HG02571 (cell line): ENCODE measurements around the gene SAAL1.
"Not testable (repeated sequence)": the region's sequence is repeated elsewhere in the genome, so short reads cannot be mapped to it uniquely, and the experiment has no call there.

ENCODE experiments used
- ATAC-seq: cut with Tn5 transposase; IDR thresholded peaks from one replicate; pipeline ENCODE4 v1.9.1; 2021; ENCODE audit warnings: mild to moderate bottlenecking, moderate library complexity; ENCODE audit not compliant: unreplicated experiment

Gene SAAL1

GRCh38 chr11:18105802-18106574 is at the start of gene SAAL1:
Gene SAAL1, minus strand, starts transcription at chr11:18106082. Its CDS starts 41 bp downstream, at chr11:18106041.
- peak; percentile 94 for ATAC-seq

DNA sequence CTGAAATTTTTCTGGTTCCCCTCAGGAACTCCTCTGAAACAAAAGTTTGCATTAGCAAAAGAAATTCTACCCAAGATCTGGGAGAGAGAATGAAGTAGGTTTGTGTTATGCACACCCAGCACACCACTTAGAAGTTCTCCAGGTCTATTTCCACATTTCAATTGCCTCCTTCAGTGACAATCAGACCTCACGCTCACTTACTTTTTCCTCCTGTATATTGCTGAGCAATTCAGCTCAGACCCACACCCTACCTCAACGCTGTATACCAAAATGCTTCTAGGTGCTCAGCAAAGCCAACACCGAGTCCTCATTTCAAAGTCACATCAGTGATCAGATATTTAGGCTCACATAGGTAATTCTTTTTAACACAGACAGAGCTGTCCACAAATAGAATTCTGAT is 45.7 kb upstream of the SAAL1 start:
- no peak for ATAC-seq

- ATAC-seq, result no peak
Measured at GRCh38 chr11:18145837-18146236, 40.0 kb upstream of the SAAL1 start.

- ATAC-seq, result no peak
Measured at GRCh38 chr11:18145025-18145424, 39.1 kb upstream of the SAAL1 start.

- ATAC-seq, result no peak
Measured at GRCh38 chr11:18144243-18144642, 38.4 kb upstream of the SAAL1 start.

- no peak for ATAC-seq
Measured at GRCh38 chr11:18140145-18140544, 34.3 kb upstream of the SAAL1 start.

GRCh38 chr11:18137186-18137800 is 31.4 kb upstream of the SAAL1 start:
- ATAC-seq, result no peak

GRCh38 chr11:18135308-18135707 is 29.4 kb upstream of the SAAL1 start:
- no peak for ATAC-seq

- ATAC-seq, result no peak
Measured at GRCh38 chr11:18132341-18132740, 26.5 kb upstream of the SAAL1 start, which contains the start of gene MRGPRX3. Gene MRGPRX3, plus strand, starts transcription at chr11:18132571. Its CDS starts 4,632 bp downstream, at chr11:18137203.

DNA sequence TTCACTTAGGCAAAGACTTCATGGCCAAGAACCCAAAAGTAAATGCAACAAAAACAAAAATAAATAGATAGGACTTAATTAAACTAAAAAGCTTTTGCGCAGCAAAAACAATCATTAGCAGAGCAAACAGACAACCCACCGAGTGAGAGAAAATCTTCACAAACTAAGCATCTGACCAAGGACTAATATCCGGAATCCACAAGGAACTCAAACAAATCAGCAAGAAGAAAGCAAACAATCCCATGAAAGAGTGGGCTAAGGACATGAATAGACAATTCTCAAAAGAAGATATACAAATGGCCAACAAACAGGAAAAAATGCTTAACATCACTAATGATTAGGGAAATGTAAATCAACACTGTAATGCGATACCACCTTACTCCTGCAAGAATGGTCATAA is 25.2 kb upstream of the SAAL1 start:
- not testable (repeated sequence) for ATAC-seq

DNA sequence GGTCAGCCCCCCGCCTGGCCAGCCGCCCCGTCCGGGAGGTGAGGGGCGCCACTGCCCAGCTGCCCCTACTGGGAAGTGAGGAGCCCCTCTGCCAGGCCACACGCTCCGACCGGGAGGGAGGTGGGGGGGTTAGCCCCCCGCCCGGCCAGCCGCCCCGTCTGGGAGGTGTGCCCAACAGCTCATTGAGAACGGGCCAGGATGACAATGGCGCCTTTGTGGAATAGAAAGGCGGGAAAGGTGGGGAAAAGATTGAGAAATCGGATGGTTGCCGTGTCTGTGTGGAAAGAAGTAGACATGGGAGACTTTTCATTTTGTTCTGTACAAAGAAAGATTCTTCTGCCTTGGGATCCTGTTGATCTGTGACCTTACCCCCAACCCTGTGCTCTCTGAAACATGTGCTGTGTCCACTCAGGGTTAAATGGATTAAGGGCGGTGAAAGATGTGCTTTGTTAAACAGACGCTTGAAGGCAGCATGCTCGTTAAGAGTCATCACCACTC is 15.5 kb upstream of the SAAL1 start:
- not testable (repeated sequence) for ATAC-seq

DNA sequence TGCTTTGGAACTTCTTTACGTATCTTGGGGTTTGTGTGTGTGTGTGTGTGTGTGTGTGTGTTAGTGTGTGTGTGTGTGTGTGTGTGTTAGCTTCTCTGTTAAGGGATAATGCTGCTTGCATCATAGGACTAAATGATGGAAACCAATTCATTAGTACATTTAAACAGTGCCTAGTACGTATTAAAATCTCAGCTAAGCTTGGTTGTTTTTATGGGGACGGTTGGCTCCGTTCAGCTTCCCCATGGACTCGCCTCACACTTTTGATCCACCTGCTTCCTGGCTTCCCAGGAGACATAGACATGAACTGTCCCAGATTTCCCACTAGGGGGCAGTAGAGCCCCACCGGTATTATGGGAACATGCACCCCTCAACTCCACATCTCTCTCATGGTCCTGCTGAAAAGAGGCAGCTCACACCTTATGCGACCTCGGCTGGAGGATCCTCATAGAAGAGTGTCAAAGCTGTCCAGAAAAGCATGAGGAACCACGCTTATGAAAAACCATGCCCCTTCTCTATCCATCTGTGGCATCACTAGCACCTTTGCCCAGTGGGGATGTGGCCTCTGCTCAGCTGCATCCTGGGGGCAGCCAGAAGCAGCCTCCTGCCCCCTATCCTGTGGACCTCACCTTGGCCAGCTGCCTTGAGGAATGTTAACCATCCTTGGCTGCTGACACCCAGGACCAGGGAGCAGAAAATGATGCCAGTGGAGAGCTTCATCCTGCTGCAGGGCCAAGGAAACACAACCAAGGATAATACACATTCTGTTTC is 9.7 kb upstream of the SAAL1 start:
- peak; percentile 78 for ATAC-seq

DNA sequence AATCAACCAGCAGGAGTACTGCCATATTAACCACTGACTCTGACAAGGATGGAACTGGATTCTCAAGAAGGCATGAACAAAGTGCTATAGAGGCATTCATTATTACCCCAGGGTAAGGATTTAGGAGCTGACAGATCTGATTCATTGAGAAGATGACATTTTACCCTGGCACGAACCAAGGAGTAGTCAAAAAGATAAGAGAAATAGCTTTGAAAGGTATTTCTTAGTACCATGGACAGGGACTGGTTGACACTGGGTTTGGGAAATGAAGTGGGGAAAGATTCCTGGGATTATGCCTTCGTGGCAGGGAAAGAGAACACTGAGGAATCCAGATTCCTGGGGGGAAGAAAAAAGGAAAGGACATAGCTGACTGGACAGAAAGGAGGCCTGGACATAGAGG is 5.1 kb upstream of the SAAL1 start:
- no peak for ATAC-seq

DNA sequence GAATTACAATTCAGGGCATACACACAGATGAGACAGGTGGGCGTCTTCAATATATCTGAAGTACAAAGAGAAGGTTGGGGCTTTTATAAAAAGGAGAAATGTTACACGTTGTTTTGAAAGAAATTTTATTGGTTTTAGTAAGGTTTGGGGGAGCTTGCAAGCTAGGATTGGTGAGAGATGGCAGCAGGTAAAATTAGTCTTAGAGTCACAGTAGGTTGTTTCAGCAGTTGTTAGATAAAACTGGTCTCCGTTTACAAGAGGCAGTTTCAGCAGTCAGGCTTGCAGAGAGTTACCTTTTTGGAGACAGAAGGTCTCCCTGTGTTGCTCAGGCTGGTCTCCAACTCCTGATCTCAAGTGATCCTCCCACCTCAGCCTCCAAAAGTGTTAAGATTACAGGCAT is 2.4 kb upstream of the SAAL1 start:
- ATAC-seq, result no peak

DNA sequence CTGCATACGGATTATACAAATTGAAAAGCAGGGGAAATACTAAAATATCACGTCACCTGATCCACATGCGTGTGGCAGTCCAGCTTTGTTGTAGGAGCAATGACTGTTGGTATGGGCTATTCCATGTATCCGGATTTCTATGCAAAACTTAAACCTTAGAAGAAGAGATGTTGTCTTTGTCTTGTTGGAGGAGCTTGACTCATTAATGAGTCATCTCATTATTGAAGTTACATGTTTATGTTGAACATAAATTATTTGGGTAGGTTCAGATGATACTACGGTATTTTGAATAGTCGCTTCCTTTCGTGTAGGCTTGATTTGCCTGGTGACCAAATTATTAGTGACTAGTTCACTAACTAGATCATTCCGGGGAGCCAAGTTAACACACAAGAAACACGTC is 806 bp upstream of the SAAL1 start:
- ATAC-seq, result no peak

DNA sequence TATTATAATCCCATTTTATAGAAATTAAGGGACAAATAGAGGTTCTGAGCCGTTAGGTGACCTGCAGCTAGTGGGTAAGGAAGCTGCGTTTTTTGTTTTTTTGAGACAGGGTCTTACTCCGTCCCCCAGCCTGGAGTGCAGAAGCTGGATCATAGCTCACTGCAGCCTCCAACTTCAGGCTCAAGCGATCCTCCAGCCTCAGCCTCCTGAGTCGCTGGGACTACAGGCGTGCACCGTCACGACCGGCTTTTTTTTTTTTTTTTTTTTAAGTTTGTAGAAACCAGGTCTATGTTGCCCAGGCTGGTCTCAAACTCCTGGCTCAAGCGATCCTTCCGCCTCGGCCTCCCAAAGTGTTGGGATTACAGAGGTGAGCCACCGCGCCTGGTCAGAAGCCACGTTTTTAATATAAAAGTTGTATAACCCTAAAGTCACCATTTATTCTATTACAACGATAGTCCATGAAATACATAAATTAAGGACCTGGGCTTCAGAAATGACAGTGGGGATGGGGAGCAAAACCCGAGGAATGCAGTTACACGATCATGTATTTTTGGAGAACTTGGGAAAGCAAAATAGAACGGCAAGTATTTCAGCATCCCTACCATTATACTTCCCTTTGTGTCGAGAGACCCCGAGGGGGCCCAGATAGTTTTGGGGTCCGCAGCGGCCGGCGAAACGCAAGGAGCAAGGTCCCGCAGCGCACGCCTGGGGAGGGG is 638 bp downstream of the SAAL1 start:
- ATAC-seq, result no peak

- ATAC-seq, result no peak
Measured at GRCh38 chr11:18100926-18101656, 4.8 kb downstream of the SAAL1 start.

- ATAC-seq, result no peak
Measured at GRCh38 chr11:18093959-18094358, 11.9 kb downstream of the SAAL1 start.

DNA sequence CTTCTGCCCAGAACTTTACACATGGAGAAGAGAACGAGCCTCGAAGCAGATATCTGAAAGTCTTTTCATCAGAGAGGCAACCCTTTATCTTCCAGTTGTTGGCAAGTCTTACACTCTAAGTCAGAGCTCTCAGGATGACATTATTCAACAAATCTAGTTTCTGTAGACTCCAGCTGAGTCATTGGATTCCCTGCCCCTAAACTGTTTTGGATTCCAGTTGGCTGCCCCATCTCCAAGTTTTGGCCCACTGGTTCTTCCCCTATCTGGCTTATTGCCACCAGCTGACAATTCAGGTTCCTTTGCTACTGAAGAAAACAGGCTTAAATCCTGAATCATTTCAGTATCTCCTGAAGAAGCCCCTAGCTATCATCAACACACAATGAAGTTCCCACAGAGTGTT is 14.2 kb downstream of the SAAL1 start:
- no peak for ATAC-seq

GRCh38 chr11:18088966-18089365 is 16.9 kb downstream of the SAAL1 start:
- ATAC-seq, result no peak
